Inferior parietal cortex (tissue), 1 donor: ENCODE measurements around the gene SDK1.

Source experiments
- DNase-seq: peaks from one replicate; pipeline ENCODE4 v3.0.0-alpha.2; 2016; ENCODE audit errors: extremely low spot score

Gene SDK1

GRCh38 chr7:3884543-3884942 lies 583.5 kb downstream of the SDK1 start:
- DNase-seq, result no peak

DNA sequence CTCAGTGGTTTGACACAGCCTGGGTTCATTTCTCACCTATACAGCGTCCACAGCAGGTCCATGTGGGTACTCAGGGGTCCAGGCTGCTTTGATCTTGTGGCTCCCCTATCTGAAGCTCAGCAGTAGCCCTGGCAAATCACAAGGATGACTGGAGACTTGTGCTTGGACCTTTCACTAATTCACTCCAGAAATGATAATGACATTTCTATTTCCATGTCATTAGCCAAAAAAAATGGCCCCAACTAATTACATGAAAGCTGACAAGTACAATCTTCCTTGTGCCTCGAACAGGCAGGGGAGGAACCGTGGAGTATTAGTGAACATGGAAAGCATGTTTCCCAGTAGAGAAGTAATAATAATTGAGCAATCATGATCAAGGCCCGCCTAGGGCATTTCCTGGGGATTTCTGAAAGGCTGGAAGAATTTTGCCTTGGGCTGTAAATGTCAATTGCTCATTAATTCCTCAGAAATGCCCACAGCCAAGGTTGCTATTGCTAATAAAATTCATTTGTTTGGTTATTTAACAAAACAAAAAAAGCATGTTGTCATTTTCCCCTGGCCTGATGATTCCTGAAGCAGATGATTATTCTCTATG lies 586.1 kb downstream of the SDK1 start:
- no peak for DNase-seq

DNA sequence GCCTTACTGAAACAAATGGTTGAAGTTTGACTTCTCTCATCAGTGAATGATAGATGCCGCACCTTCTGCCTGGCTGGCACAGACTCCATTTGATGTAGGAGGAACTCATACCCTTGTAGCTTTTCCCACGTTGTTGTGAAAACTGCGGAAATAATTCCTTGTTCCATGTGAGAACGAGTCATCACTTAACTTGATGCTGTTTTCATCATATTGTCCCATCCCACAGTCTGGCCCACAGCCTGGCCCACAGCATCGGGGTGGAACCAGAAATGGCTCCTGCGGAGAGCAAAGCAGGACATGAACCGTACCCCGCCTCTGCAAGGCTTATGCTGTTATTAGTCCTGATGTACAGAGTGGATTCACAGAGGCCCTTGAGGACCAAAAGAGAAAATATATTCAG lies 587.0 kb downstream of the SDK1 start:
- DNase-seq, result no peak

GRCh38 chr7:3892157-3892556 lies 591.1 kb downstream of the SDK1 start:
- no peak for DNase-seq

DNA sequence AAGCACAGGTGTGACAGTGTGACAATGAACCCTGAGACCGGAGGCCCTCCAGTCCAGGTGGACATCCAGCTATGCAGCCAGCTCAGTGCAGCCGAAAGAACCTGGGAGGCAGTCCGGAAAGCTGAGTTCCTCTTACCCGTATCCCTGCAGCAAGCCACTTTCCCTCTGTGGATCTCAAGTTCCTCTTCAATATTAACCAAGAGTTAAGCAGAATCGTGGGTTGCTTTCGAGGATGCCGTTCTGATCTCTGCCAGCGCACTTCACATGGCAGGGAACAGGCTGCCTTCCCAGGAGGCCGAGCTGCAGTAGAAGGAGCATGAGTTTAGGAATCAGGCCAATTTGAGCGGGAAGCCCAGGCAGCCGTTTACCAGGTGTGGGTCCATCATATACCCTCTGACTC lies 591.6 kb downstream of the SDK1 start:
- no peak for DNase-seq

GRCh38 chr7:3893151-3893788 lies 592.2 kb downstream of the SDK1 start:
- no peak for DNase-seq

GRCh38 chr7:3893789-3894153 lies 592.7 kb downstream of the SDK1 start:
- no peak for DNase-seq

- DNase-seq, result no peak
Measured at GRCh38 chr7:3895341-3896116, 594.5 kb downstream of the SDK1 start.

- DNase-seq, result no peak
Measured at GRCh38 chr7:3896169-3896765, 595.2 kb downstream of the SDK1 start.

GRCh38 chr7:3897430-3898372 lies 596.6 kb downstream of the SDK1 start:
- DNase-seq, result peak; percentile 65

- no peak for DNase-seq
Measured at GRCh38 chr7:3899559-3899991, 598.5 kb downstream of the SDK1 start.

- DNase-seq, result no peak
Measured at GRCh38 chr7:3908153-3908552, 607.1 kb downstream of the SDK1 start.

- no peak for DNase-seq
Measured at GRCh38 chr7:3909128-3909527, 608.1 kb downstream of the SDK1 start.

- DNase-seq, result peak; percentile 82
Measured at GRCh38 chr7:3910054-3910453, 609.0 kb downstream of the SDK1 start.

GRCh38 chr7:3911685-3912084 lies 610.6 kb downstream of the SDK1 start:
- no peak for DNase-seq

DNA sequence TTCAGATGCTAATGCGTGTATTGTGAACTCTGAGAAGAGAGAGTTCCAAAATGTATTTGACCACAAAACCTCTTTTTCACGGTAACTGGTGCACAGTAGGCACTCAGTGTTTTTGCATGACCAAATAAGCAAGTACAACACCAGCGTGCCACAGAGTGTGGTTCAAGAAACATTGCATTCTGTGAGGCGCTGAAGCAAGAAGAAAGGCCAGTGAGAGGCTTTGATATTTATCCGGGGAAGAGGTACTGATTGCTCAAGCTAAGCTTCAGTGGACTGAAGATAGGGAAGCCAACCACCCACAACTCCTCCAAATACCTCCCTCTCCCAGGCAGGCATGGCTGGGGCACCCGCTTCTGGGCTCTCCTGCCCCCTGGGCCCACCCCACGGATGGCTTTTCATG lies 611.2 kb downstream of the SDK1 start:
- DNase-seq, result no peak

DNA sequence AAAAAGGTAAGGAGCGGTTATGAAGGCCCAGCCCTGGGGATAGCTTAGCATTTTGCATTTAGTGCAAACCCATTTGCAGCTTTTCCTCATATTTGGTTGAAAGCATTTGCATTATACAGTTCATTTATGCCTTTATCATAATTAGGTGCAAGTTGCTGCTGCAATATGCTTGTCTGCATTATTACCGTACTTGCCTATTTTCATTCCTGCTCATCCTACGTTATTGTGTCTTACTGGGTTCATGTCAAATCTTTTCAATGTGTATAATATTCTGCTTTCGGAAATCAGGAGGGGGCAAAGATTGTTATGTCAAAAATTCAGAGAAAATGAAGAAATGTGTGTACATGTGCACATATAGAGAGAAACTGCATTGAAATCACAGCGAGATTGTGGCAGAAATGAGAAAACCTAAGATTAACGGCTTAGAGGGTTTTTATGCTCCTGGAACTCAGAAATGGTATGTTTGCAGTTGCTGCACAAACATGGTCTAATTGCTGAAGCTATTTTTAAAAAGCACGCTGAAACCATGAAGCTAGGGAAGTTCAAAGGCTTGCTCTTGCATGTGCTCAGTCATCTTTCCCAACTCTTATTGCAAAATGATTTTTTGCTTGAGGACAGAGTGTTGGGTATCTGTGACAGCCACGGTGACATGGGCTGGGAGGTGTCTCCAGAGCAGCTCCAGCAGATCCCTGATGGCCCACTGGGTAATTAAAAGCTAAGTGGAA lies 613.2 kb downstream of the SDK1 start:
- DNase-seq, result no peak

DNA sequence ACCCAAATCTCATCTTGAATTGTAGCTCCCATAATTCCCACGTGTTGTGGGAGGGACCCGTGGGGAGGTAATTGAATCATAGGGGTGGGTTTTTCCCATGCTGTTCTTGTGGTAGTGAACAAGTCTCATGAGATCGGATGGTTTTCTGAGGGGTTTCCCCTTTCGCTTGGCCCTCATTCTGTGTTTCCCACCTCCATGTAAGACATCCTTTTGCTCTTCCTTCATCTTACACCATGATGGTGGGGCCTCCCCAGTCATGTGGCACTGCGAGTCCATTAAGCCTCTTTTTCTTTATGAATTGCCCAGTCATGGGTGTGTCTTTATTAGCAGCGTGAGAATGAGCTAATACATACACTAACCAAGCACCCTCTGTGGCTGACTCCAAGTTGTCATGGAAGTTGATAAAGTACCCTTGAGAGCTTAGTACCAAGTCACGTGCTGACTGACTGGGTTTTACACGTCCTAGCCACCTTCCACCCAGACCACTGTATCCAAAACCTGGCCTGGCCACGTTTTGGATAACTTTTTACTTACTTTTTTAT lies 614.4 kb downstream of the SDK1 start:
- DNase-seq, result no peak

DNA sequence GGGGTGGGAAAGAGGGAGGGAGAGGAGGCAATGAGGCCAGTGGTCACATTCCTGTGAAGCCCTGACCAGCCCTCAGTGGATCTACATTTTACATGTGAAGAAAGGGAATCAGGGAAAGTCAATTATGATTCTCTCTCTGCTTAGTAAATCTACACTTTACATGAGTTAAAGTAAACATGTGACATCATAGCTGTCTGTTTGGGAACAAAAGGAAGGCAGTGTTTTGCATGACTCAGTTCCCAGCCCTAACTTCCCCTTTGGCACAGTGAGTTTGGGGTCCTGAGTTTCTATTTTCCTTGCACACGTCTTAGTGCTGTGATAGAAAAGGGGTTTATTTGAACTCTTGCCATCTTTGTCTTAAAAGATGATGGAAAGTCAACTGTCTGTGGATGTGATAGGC lies 615.1 kb downstream of the SDK1 start:
- no peak for DNase-seq

- no peak for DNase-seq
Measured at GRCh38 chr7:3917436-3917835, 616.4 kb downstream of the SDK1 start.

GRCh38 chr7:3918576-3918975 lies 617.5 kb downstream of the SDK1 start:
- no peak for DNase-seq
